Measurements from ENCODE around the gene HPCAL1. TPM values are rescaled to one million over a fixed set of nuclear protein-coding genes. Genes with fewer than 3 reads are reported as not detected.

The HPCAL1 gene
- total and polyA plus RNA-seq, 2 of the 8 experiments (the other 6 are each of a cell fraction or from before 2014, with no cell fraction given) = 5.8 to 8.6 TPM

GRCh38 chr2:10287761-10288160, 14.9 kb upstream of the HPCAL1 start:
- no peak overlapping the region for H3K14ac ChIP-seq (ENCODE audit: insufficient read length)
- no peak overlapping the region for H4K8ac ChIP-seq (ENCODE audit: extremely low read depth, insufficient read depth, low read length)
- no peaks in the 10 kb centered on the region for H3K79me2 ChIP-seq (ENCODE audit: control insufficient read depth in 1 of 2, insufficient read depth in 2 of 2, low read length in 2 of 2)
- H4K20me1 ChIP-seq (replicated peaks in 1 of 2; ENCODE audit: control insufficient read depth in 1 of 2, insufficient read depth in 2 of 2, low read length in 2 of 2) = no peaks in the 10 kb centered on the region
- no peak overlapping the region for H3K4me3 ChIP-seq (ENCODE audit: extremely low read depth in 1 of 4, insufficient read depth in 2 of 4, low read depth in 3 of 4, low read length in 4 of 4)
- no peak overlapping the region for H2BK120ac ChIP-seq (replicated peaks; ENCODE audit: low read depth, low read length)
- no peak overlapping the region for H2BK5ac ChIP-seq (ENCODE audit: low read depth, low read length)
- no peak overlapping the region for H2BK15ac ChIP-seq (ENCODE audit: low read length)
- ChIA-PET POLR2A (ENCODE audit: partially characterized antibody) (no interaction called here), CTCF (ENCODE audit: partially characterized antibody) (interaction anchor here (1.0 to 6.2 kb wide), 5 partner anchors 9 to 145 kb away, joined by 3 to 48 read pairs (median 8); partner anchors contain the start of gene HPCAL1)
- no peak overlapping the region for H2BK20ac ChIP-seq (ENCODE audit: low read length)
- 90% methylated on average over 7 of the region's 7 CpGs; no CpG with 5 or more reads in 1 of the 2 experiments for WGBS, 2 experiments (ENCODE audit: extremely low coverage in 1 of 2, insufficient coverage in 1 of 2, insufficient read length in 1 of 2, insufficient replicate concordance in 2 of 2, low coverage in 1 of 2, low lambda C conversion rate in 2 of 2, missing lambda C conversion rate in 1 of 2)
- no peaks in the 10 kb centered on the region for H3K36me3 ChIP-seq (ENCODE audit: control insufficient read depth in 2 of 4, insufficient read depth in 4 of 4, low read length in 3 of 4)
- DNase-seq (ENCODE audit: low read depth in 1 of 2, low spot score in 2 of 2) (no peak), FAIRE-seq (no peak)
- TF ChIP-seq CEBPB (IDR thresholded peaks at IDR 0.05; ENCODE audit: low read depth, low read length) (no peak), KDM5A (IDR thresholded peaks at IDR 0.05; ENCODE audit: low read length) (no peak), RAD21 (IDR thresholded peaks at IDR 0.05 in 1 of 2, conservative IDR thresholded peaks at IDR 0.05 in 1 of 2; ENCODE audit: low read depth in 2 of 2, low read length in 2 of 2) (no peak), BRCA1 (IDR thresholded peaks at IDR 0.05; ENCODE audit: low read depth, low read length) (no peak), SIRT6 (IDR thresholded peaks at IDR 0.05; ENCODE audit: low read length) (no peak), CTBP2 (IDR thresholded peaks at IDR 0.05; ENCODE audit: borderline replicate concordance, insufficient read depth, insufficient read length, low read length) (no peak), JUND (IDR thresholded peaks at IDR 0.05; ENCODE audit: low read length) (no peak), SAP30 (IDR thresholded peaks at IDR 0.05; ENCODE audit: insufficient read depth, insufficient replicate concordance, low read length) (no peak), RFX5 (IDR thresholded peaks at IDR 0.05; ENCODE audit: borderline replicate concordance, low read depth, low read length) (no peak)
- H3K56ac ChIP-seq (replicated peaks; ENCODE audit: insufficient read length, low read depth, low read length) = no peak overlapping the region
- H2BK12ac ChIP-seq (ENCODE audit: low read depth, low read length) = no peak overlapping the region
- H2AFZ ChIP-seq (ENCODE audit: low read length) = no peak overlapping the region
- no peak overlapping the region for H3K4me2 ChIP-seq (ENCODE audit: insufficient read depth in 1 of 2, low read depth in 2 of 2, low read length in 2 of 2)
- H3K9ac ChIP-seq (replicated peaks in 1 of 4; ENCODE audit: extremely low read depth in 1 of 4, low read depth in 3 of 4, low read length in 3 of 4) = no peak overlapping the region
- no peaks in the 10 kb centered on the region; a peak in 1 of 7 replicates for H3K27me3 ChIP-seq (replicated peaks in 1 of 4; ENCODE audit: control insufficient read depth in 3 of 4, extremely low read depth in 1 of 4, insufficient read depth in 3 of 4, low read length in 3 of 4)
- no peak overlapping the region for H3K4ac ChIP-seq (replicated peaks; ENCODE audit: insufficient read length, low read depth, low read length)
- H3K23me2 ChIP-seq (ENCODE audit: low read depth, low read length) = no peaks in the 10 kb centered on the region
- peaks cover 0 to 8% (median 4%) of the 10 kb centered on the region in 4 experiments; a peak in 5 of 7 replicates for H3K4me1 ChIP-seq (replicated peaks in 1 of 4; ENCODE audit: control insufficient read depth in 3 of 4, insufficient read depth in 4 of 4, low read length in 3 of 4)
- H3K18ac ChIP-seq (ENCODE audit: extremely low read depth, low read length) = no peak overlapping the region
- H3K27ac ChIP-seq (ENCODE audit: low read depth, low read length) = no peak overlapping the region
- H3K9me3 ChIP-seq (ENCODE audit: insufficient read depth in 2 of 2, low read depth in 1 of 2, low read length in 1 of 2) = no peaks in the 10 kb centered on the region
- H2AK5ac ChIP-seq (ENCODE audit: low read depth, low read length) = no peak overlapping the region
- H3K23ac ChIP-seq (ENCODE audit: insufficient read length) = no peak overlapping the region
- H4K5ac ChIP-seq (ENCODE audit: insufficient read length, low read depth, low read length) = no peak overlapping the region
- no peak overlapping the region for H4K91ac ChIP-seq (replicated peaks; ENCODE audit: insufficient read length, low read length)
- H3K79me1 ChIP-seq (ENCODE audit: low read depth, low read length) = no peaks in the 10 kb centered on the region
